SK-N-SH treated with all-trans-retinoic acid at 6 μM for 48 hours (cell line): ENCODE results near the gene MUC5AC.

ENCODE experiments used
- ARNTL ChIP-seq: fragments of 450-650 bp; formaldehyde crosslinking; IDR thresholded peaks from 2 replicates; pipeline ENCODE4 v1.5.0; 2020; ENCODE audit warnings: low read depth, mild to moderate bottlenecking, moderate library complexity, borderline replicate concordance
- BACH2 ChIP-seq: fragments of 250-450 bp; sonication (Bioruptor Pico); IDR thresholded peaks from 2 replicates; pipeline ENCODE4 v1.9.0; 2021; ENCODE audit warnings: mild to moderate bottlenecking, borderline replicate concordance
- CREB5 ChIP-seq: fragments of 250-450 bp; sonication (Bioruptor Pico); IDR thresholded peaks from 2 replicates; pipeline ENCODE4 v1.5.1; 2020; ENCODE audit warnings: low read depth, mild to moderate bottlenecking, moderate library complexity
- PPARA ChIP-seq: fragments of 250-450 bp; sonication (Bioruptor Pico); IDR thresholded peaks from 2 replicates; pipeline ENCODE4 v1.5.0; 2020; ENCODE audit warnings: mild to moderate bottlenecking, borderline replicate concordance
- RARB ChIP-seq: fragments of 250-450 bp; sonication (Bioruptor Pico); IDR thresholded peaks from 2 replicates; pipeline ENCODE4 v1.8.0; 2021; ENCODE audit warnings: mild to moderate bottlenecking, moderate library complexity
- TCF4 ChIP-seq: fragments of 250-450 bp; sonication (Bioruptor Pico); IDR thresholded peaks from 2 replicates; pipeline ENCODE4 v1.8.0; 2021; ENCODE audit warnings: mild to moderate bottlenecking, moderate library complexity, borderline replicate concordance
- TSHZ2 ChIP-seq: fragments of 250-450 bp; sonication (Bioruptor Pico); IDR thresholded peaks from 2 replicates; pipeline ENCODE4 v1.5.0; 2020; ENCODE audit warnings: mild to moderate bottlenecking, moderate library complexity
- ZC3H10 ChIP-seq: fragments of 250-450 bp; sonication (Bioruptor Pico); IDR thresholded peaks from 2 replicates; pipeline ENCODE4 v1.5.1; 2021; ENCODE audit warnings: mild to moderate bottlenecking, moderate library complexity
- ZFP3 ChIP-seq: fragments of 250-450 bp; sonication (Bioruptor Pico); IDR thresholded peaks from 2 replicates; pipeline ENCODE4 v1.5.0; 2020; ENCODE audit warnings: mild to moderate bottlenecking, moderate library complexity
- ZFP30 ChIP-seq: fragments of 450-650 bp; formaldehyde crosslinking; IDR thresholded peaks from 2 replicates; pipeline ENCODE4 v1.5.0; 2022; ENCODE audit warnings: mild to moderate bottlenecking, moderate library complexity
- ZNF565 ChIP-seq: fragments of 450-650 bp; formaldehyde crosslinking; conservative IDR thresholded peaks from 2 replicates; pipeline ENCODE4 v1.5.0; 2020; ENCODE audit warnings: low read depth, mild to moderate bottlenecking, moderate library complexity

GRCh38 chr11:1134848-1135445 lies 22.8 kb upstream of the MUC5AC start:
- TF ChIP-seq TCF4 (CRISPR knock-in tag) (no peak), ZFP30 (CRISPR knock-in tag) (no peak), ZFP3 (no peak), ARNTL (CRISPR knock-in tag) (no peak), TSHZ2 (CRISPR knock-in tag) (no peak), CREB5 (no peak), ZC3H10 (no peak), ZNF565 (CRISPR knock-in tag) (no peak), BACH2 (CRISPR knock-in tag) (no peak), RARB (CRISPR knock-in tag) (no peak), PPARA (CRISPR knock-in tag) (no peak)
